PC-3 (cell line): Measurements from ENCODE around the gene KCNK18.

Source experiments
- CTCF ChIP-seq: fragments of 300-600 bp; sonication (generic); conservative IDR thresholded peaks from 2 replicates; pipeline ENCODE4 v1.5.1; 2017; ENCODE audit warnings: antibody characterized with exemption, low read depth, mild to moderate bottlenecking, low read length
- EZH2 ChIP-seq: fragments of 300-600 bp; sonication (generic); IDR thresholded peaks from one replicate; pipeline ENCODE4 v1.6.1; 2017; ENCODE audit warnings: antibody characterized with exemption, mild to moderate bottlenecking, low read length; ENCODE audit not compliant: unreplicated experiment
- EZH2phosphoT487 ChIP-seq: fragments of 300-600 bp; sonication (generic); IDR thresholded peaks from 2 replicates; pipeline ENCODE4 v1.6.1; 2018; ENCODE audit warnings: mild to moderate bottlenecking, antibody characterized with exemption, low read length, borderline replicate concordance

GRCh38 chr10:117214401-117214800 is 17.1 kb downstream of the KCNK18 start:
- TF ChIP-seq CTCF (no peak), EZH2phosphoT487 (no peak), EZH2 (no peak)
